Measurements from ENCODE around the gene CD248.

DNA sequence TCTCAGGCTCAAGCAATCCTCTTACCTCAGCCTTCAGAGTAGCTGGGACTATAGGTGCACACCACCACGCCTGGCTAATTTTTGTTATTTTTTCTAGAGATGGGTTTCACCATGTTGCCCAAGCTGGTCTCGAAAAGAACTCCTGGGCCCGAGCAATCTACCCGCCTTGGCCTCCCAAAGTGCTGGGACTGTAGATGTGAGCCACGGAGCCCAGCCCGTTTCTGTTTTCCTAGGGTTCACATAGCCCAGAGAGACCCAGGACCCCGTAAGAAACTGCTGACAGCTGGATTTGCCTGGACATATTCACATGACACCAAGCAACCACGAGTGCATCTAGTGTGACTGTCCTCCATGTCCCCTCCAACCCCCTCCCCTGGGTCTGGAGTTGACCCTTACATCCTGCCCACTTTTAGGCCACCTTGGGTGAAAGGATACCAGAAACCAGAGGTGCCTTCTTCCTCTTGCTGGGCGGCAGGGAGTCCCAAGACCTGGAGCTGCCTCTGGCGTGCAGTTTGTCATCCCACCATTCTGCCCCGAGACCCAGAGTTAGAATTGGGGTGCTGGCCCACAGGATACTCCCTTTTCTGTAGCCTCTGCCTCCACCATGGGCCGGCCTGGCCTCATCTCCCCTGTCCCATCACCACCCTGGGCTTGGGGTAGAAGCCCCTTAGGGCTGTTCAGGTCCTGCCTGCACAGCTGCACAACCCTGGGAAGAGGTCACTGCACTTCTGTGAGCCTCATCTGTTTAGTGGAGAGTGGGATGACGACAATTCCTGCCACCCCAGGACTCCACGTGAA is 23.0 kb upstream of the CD248 start:
- TF ChIP-seq, protein P1, sequence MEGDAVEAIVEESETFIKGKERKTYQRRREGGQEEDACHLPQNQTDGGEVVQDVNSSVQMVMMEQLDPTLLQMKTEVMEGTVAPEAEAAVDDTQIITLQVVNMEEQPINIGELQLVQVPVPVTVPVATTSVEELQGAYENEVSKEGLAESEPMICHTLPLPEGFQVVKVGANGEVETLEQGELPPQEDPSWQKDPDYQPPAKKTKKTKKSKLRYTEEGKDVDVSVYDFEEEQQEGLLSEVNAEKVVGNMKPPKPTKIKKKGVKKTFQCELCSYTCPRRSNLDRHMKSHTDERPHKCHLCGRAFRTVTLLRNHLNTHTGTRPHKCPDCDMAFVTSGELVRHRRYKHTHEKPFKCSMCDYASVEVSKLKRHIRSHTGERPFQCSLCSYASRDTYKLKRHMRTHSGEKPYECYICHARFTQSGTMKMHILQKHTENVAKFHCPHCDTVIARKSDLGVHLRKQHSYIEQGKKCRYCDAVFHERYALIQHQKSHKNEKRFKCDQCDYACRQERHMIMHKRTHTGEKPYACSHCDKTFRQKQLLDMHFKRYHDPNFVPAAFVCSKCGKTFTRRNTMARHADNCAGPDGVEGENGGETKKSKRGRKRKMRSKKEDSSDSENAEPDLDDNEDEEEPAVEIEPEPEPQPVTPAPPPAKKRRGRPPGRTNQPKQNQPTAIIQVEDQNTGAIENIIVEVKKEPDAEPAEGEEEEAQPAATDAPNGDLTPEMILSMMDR (tag by site-specific recombination; IDR thresholded peaks at IDR 0.05) = no peak
- TF ChIP-seq ZNF701 (tag by site-specific recombination; IDR thresholded peaks at IDR 0.05) = no peak
- TF ChIP-seq, protein P2, sequence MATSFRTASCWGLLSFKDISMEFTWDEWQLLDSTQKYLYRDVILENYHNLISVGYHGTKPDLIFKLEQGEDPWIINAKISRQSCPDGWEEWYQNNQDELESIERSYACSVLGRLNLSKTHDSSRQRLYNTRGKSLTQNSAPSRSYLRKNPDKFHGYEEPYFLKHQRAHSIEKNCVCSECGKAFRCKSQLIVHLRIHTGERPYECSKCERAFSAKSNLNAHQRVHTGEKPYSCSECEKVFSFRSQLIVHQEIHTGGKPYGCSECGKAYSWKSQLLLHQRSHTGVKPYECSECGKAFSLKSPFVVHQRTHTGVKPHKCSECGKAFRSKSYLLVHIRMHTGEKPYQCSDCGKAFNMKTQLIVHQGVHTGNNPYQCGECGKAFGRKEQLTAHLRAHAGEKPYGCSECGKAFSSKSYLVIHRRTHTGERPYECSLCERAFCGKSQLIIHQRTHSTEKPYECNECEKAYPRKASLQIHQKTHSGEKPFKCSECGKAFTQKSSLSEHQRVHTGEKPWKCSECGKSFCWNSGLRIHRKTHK (tag by site-specific recombination; IDR thresholded peaks at IDR 0.05) = no peak
